Measurements from ENCODE around the gene UNC5C.
A peak's percentile ranks its signal among the peaks of the same experiment; 100 is the strongest.

Gene UNC5C

DNA sequence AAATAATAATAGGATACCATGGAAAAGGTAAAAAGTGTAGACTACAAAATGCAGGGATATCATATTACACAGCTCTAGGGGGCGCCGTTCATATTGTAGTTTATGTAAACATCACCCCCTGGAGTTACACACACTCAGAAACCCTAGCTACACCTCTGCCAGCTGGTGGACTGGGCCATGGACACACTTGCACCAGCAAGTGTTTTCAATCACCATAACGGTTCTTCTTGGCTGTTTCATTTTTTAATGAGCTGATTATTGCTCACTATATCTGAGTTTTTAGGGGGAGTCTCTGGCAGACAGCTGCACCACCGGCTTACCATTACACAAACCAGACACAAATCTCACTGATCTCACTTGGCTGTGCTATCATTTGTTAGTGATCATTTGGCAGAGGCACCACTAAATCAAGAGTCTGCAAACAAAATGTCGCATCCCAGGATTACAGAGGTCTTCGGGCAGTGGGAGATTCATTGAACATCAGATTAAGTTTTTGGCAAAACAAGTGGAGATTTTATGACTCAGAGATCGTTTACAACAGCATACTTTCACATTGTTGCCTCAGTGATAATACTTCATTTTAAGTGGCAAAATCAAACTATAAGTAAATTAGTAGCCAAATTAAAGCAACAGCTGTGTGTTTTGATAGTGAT, 185.7 kb downstream of the UNC5C start:
- CTCF ChIA-PET, result interaction anchor here (0.5 to 1.2 kb wide), 6 partner anchors 10 to 1567 kb away, joined by 3 to 6 read pairs (median 4); no protein-coding TSS in a partner anchor
- POLR2A ChIA-PET, result no interaction called here
- peaks cover 12% of the 10 kb centered on the region; the same call in 1 of the 2 replicates for H3K4me1 ChIP-seq (ENCODE audit: control insufficient read depth, insufficient read depth, low read length)
- no peak for TF ChIP-seq EGR2 (tag by site-specific recombination; IDR thresholded peaks at IDR 0.05; ENCODE audit: low read depth)
- no peak for TF ChIP-seq ZNF214 (tag by site-specific recombination; IDR thresholded peaks at IDR 0.05; ENCODE audit: borderline replicate concordance)
- TF ChIP-seq ZNF16 (tag by site-specific recombination; IDR thresholded peaks at IDR 0.05; ENCODE audit: low read depth), result no peak
- TF ChIP-seq, protein P1, sequence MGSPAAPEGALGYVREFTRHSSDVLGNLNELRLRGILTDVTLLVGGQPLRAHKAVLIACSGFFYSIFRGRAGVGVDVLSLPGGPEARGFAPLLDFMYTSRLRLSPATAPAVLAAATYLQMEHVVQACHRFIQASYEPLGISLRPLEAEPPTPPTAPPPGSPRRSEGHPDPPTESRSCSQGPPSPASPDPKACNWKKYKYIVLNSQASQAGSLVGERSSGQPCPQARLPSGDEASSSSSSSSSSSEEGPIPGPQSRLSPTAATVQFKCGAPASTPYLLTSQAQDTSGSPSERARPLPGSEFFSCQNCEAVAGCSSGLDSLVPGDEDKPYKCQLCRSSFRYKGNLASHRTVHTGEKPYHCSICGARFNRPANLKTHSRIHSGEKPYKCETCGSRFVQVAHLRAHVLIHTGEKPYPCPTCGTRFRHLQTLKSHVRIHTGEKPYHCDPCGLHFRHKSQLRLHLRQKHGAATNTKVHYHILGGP (tag by site-specific recombination; IDR thresholded peaks at IDR 0.05), result peak; percentile 63
- TF ChIP-seq ZNF311 (tag by site-specific recombination; IDR thresholded peaks at IDR 0.05; ENCODE audit: borderline replicate concordance), result no peak
- TF ChIP-seq ZNF830 (tag by site-specific recombination; IDR thresholded peaks at IDR 0.05; ENCODE audit: low read depth), result no peak
- TF ChIP-seq MZF1 (tag by site-specific recombination; IDR thresholded peaks at IDR 0.05; ENCODE audit: borderline replicate concordance), result no peak
- no peak for TF ChIP-seq ZNF596 (tag by site-specific recombination; IDR thresholded peaks at IDR 0.05)
- TF ChIP-seq, protein P2, sequence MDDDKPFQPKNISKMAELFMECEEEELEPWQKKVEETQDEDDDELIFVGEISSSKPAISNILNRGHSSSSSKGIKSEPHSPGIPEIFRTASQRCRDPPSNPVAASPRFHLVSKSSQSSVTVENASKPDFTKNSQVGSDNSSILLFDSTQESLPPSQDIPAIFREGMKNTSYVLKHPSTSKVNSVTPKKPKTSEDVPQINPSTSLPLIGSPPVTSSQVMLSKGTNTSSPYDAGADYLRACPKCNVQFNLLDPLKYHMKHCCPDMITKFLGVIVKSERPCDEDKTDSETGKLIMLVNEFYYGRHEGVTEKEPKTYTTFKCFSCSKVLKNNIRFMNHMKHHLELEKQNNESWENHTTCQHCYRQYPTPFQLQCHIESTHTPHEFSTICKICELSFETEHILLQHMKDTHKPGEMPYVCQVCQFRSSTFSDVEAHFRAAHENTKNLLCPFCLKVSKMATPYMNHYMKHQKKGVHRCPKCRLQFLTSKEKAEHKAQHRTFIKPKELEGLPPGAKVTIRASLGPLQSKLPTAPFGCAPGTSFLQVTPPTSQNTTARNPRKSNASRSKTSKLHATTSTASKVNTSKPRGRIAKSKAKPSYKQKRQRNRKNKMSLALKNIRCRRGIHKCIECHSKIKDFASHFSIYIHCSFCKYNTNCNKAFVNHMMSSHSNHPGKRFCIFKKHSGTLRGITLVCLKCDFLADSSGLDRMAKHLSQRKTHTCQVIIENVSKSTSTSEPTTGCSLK (tag by site-specific recombination; IDR thresholded peaks at IDR 0.05), result no peak
- TF ChIP-seq ZBTB49 (tag by site-specific recombination; IDR thresholded peaks at IDR 0.05; ENCODE audit: low read depth), result no peak
- TF ChIP-seq ZNF623 (tag by site-specific recombination; IDR thresholded peaks at IDR 0.05), result no peak
- no peak for TF ChIP-seq SP3 (tag by site-specific recombination; IDR thresholded peaks at IDR 0.05)
- TF ChIP-seq ZNF530 (tag by site-specific recombination; IDR thresholded peaks at IDR 0.05; ENCODE audit: low read depth), result no peak
- TF ChIP-seq ZNF2 (tag by site-specific recombination; IDR thresholded peaks at IDR 0.05), result no peak
- TF ChIP-seq, protein P3, sequence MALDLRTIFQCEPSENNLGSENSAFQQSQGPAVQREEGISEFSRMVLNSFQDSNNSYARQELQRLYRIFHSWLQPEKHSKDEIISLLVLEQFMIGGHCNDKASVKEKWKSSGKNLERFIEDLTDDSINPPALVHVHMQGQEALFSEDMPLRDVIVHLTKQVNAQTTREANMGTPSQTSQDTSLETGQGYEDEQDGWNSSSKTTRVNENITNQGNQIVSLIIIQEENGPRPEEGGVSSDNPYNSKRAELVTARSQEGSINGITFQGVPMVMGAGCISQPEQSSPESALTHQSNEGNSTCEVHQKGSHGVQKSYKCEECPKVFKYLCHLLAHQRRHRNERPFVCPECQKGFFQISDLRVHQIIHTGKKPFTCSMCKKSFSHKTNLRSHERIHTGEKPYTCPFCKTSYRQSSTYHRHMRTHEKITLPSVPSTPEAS (tag by site-specific recombination; IDR thresholded peaks at IDR 0.05), result peak; percentile 57; the same call in 1 of the 2 replicates
- no peak for TF ChIP-seq YY2 (tag by site-specific recombination; IDR thresholded peaks at IDR 0.05)
- TF ChIP-seq, protein P4, sequence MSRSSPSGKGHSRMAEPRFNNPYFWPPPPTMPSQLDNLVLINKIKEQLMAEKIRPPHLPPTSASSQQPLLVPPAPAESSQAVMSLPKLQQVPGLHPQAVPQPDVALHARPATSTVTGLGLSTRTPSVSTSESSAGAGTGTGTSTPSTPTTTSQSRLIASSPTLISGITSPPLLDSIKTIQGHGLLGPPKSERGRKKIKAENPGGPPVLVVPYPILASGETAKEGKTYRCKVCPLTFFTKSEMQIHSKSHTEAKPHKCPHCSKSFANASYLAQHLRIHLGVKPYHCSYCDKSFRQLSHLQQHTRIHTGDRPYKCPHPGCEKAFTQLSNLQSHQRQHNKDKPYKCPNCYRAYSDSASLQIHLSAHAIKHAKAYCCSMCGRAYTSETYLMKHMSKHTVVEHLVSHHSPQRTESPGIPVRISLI (tag by site-specific recombination; IDR thresholded peaks at IDR 0.05), result no peak
- no peak for TF ChIP-seq PRDM1 (tag by site-specific recombination; IDR thresholded peaks at IDR 0.05)
- no peak for TF ChIP-seq ZNF792 (tag by site-specific recombination; IDR thresholded peaks at IDR 0.05)
- TF ChIP-seq OVOL3 (tag by site-specific recombination; IDR thresholded peaks at IDR 0.05), result no peak
- no peak for TF ChIP-seq ZNF175 (tag by site-specific recombination; IDR thresholded peaks at IDR 0.05)
- no peak for TF ChIP-seq ZNF621 (tag by site-specific recombination; IDR thresholded peaks at IDR 0.05)
- TF ChIP-seq ZNF366 (tag by site-specific recombination; conservative IDR thresholded peaks at IDR 0.05), result no peak
- no peak for TF ChIP-seq ZNF350 (tag by site-specific recombination; IDR thresholded peaks at IDR 0.05)
- TF ChIP-seq, protein P5, sequence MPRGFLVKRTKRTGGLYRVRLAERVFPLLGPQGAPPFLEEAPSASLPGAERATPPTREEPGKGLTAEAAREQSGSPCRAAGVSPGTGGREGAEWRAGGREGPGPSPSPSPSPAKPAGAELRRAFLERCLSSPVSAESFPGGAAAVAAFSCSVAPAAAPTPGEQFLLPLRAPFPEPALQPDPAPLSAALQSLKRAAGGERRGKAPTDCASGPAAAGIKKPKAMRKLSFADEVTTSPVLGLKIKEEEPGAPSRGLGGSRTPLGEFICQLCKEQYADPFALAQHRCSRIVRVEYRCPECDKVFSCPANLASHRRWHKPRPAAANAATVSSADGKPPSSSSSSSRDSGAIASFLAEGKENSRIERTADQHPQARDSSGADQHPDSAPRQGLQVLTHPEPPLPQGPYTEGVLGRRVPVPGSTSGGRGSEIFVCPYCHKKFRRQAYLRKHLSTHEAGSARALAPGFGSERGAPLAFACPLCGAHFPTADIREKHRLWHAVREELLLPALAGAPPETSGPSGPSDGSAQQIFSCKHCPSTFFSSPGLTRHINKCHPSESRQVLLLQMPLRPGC (tag by site-specific recombination; IDR thresholded peaks at IDR 0.05), result no peak
- TF ChIP-seq SALL2 (tag by site-specific recombination; IDR thresholded peaks at IDR 0.05; ENCODE audit: borderline replicate concordance), result no peak
- TF ChIP-seq ZNF184 (tag by site-specific recombination; IDR thresholded peaks at IDR 0.05), result no peak
- TF ChIP-seq ZNF585B (tag by site-specific recombination; IDR thresholded peaks at IDR 0.05), result no peak
- no peak for TF ChIP-seq ZNF558 (tag by site-specific recombination; IDR thresholded peaks at IDR 0.05)
- TF ChIP-seq ZNF600 (tag by site-specific recombination; IDR thresholded peaks at IDR 0.05), result no peak

More for the DNA sequence above, 185.7 kb downstream of the UNC5C start:
- no peaks in the 10 kb centered on the region for H3K9me3 ChIP-seq (ENCODE audit: control insufficient read depth, insufficient read depth, low read depth, low read length)
- no peak overlapping the region for H3K4me3 ChIP-seq (ENCODE audit: low read depth, low read length)
- no peak overlapping the region for H3K27ac ChIP-seq (ENCODE audit: extremely low read depth, low read depth, low read length)
- no peaks in the 10 kb centered on the region for H3K36me3 ChIP-seq (ENCODE audit: control insufficient read depth in 2 of 2, insufficient read depth in 1 of 2, low read length in 2 of 2)

All from HEK293 (cell line).